K562 treated with DMSO at 1 percent for 24 hours (cell line): ENCODE measurements around the gene VSIG10. TPM values are rescaled to one million over a fixed set of nuclear protein-coding genes. Genes with fewer than 3 reads are reported as not detected.

Source experiments
- total RNA-seq: library from RNA; unstranded; fragments of 300-600 nt; gene quantifications from 2 replicates; pipeline ENCODE4 v1.2.3, GENCODE V29; 2022; ENCODE audit warnings: low read depth; ENCODE audit not compliant: insufficient read depth

Gene VSIG10, protein sequence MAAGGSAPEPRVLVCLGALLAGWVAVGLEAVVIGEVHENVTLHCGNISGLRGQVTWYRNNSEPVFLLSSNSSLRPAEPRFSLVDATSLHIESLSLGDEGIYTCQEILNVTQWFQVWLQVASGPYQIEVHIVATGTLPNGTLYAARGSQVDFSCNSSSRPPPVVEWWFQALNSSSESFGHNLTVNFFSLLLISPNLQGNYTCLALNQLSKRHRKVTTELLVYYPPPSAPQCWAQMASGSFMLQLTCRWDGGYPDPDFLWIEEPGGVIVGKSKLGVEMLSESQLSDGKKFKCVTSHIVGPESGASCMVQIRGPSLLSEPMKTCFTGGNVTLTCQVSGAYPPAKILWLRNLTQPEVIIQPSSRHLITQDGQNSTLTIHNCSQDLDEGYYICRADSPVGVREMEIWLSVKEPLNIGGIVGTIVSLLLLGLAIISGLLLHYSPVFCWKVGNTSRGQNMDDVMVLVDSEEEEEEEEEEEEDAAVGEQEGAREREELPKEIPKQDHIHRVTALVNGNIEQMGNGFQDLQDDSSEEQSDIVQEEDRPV
- total RNA-seq = 7.3 and 7.4 TPM in 2 replicates

GRCh38 chr12:118103601-118104382 is at the start of gene VSIG10:
VSIG10 (minus strand) TSS chr12:118104011; CDS start chr12:118103671, 340 bp downstream.

GRCh38 chr12:118135788-118136558 is 32.2 kb upstream of the VSIG10 start, which contains the start of gene PEBP1:
PEBP1 (plus strand) TSS chr12:118136124; CDS start chr12:118136210, 86 bp downstream.

DNA sequence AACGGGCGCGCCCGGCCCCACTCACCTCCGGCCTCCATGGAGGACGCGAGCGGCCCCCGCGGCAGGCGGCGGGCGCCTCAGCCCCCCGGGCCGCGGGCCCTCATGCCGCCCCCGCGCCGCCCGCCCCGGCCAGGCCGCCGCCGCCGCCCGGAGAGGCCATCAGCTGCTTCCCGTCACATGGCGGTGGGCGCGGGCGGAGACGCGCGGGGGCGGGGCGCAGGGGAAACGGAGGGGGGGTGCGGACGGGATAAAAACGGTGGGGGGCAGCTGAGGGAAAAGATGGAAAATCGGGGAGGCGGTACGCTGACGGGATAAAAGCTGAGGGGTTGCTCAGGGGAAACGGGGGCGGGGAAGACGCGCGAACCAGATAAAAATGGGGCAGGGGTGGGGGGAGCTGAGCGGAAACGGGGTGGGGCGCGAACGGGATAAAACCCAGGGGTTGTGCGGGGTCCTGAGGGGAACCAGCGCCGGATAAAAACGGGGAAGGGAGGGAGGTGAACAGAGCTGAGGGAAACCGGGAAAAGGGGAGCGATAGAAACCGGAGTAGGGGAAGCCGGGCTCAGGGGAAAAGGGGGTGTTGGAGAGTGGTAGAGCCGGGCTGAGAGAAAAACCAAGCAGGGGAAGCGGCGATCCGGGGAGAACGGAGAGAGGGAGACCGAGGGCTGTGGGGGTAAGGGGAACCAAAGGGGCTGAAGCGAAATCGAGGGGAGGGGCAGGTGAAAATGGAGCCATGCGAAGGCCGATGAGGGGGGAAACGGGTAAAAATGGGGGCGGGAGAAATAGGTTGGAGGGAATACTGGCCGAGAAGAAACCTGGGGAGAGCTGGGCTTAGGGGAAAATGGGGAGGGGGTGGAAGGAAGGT is 42.6 kb downstream of the VSIG10 start, which contains the start of gene WSB2:
Gene WSB2, minus strand, starts transcription at position 169 of the 862 bp plus-strand sequence. Its CDS starts 131 bp downstream, at position 38.

DNA sequence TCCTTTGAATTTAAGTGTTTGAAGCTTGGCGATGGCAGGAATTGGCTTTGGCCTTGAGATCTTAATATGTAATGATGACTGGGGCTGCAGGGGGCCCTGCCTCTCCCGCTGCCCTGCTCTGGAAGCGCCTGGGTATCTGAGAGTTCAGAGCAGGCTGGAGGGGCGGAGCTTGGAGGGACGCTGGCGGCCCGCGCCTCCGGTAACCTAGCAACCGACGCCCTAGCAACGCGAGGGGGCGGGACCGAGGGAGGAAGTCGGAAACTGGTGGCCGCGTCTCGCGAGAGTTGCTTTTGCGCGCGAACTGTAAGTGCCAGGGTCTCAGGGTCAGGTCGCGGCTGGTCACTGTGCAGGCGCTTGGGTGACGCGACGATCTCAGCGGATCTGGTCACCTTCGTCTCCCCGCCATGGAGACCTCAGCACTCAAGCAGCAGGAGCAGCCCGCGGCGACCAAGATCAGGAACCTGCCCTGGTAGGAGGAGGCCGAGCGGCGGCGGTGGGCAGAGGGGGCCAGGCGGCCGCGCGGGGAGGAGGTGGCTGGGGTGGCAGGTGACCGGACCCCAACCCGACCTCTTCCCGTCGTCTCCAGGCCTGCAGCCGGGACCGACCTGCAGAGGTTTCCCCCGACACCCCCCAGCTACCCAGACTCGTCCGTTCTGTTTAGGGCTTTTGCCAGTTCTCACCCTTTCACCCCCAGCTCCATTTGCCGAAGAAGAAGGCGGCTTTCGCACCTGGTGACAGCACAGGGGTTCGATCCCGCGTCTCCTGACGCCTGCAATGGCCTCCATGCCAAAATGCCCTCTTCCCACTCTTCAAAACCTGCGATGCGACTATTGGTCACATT is 87.2 kb downstream of the VSIG10 start, which contains the start of gene RFC5:
Gene RFC5, plus strand, starts transcription at position 280 of the 841 bp plus-strand sequence. Its CDS starts 125 bp downstream, at position 405.

Other genes with a start within 250 kb of the VSIG10 start
- not detected in 2 replicates for gene KSR2, start 135.0 kb downstream of the VSIG10 start, total RNA-seq
- 49.2 and 53.3 TPM in 2 replicates for gene RFC5, start 87.3 kb downstream of the VSIG10 start, total RNA-seq
- gene WSB2, start 42.8 kb downstream of the VSIG10 start, total RNA-seq = 56.2 and 66.1 TPM in 2 replicates
- 83.0 and 88.4 TPM in 2 replicates for gene PEBP1, start 32.1 kb upstream of the VSIG10 start, total RNA-seq